Cardiac muscle cell (in vitro differentiated cells and primary cell): ENCODE measurements around the gene MCOLN1. TPM values are rescaled to one million over a fixed set of nuclear protein-coding genes. Genes with fewer than 3 reads are reported as not detected.
"Not testable (repeated sequence)": the region's sequence is repeated elsewhere in the genome, so short reads cannot be mapped to it uniquely, and the experiment has no call there.

Source experiments
- DNase-seq, 2 donors: peaks; one replicate each; pipeline versions ENCODE4 v3.0.0 to v3.0.0-alpha.2; 2010 to 2017; ENCODE audit warnings: low read depth in 1 of 2, low spot score in 1 of 2
- H3K27ac ChIP-seq: fragments of 200-600 bp; sonication (generic); 2 replicates; pipeline ENCODE4 v1.5.1; 2016
- H3K27me3 ChIP-seq: fragments of 200-600 bp; sonication (generic); 2 replicates; pipeline ENCODE4 v1.6.0; 2016; ENCODE audit warnings: control low read depth
- H3K36me3 ChIP-seq: fragments of 200-600 bp; sonication (generic); 2 replicates; pipeline ENCODE4 v1.5.1; 2016; ENCODE audit warnings: control low read depth
- H3K4me1 ChIP-seq: fragments of 200-600 bp; sonication (generic); 2 replicates; pipeline ENCODE4 v1.8.1; 2017; ENCODE audit warnings: low read depth, mild to moderate bottlenecking, mixed run types
- H3K4me3 ChIP-seq: fragments of 200-600 bp; sonication (generic); 2 replicates; pipeline ENCODE4 v1.5.1; 2016; ENCODE audit warnings: mild to moderate bottlenecking
- H3K9me3 ChIP-seq: fragments of 200-600 bp; sonication (generic); 2 replicates; pipeline ENCODE4 v1.5.1; 2017; ENCODE audit warnings: low read depth, mild to moderate bottlenecking, control low read depth
- CTCF ChIP-seq: IDR thresholded peaks from 2 replicates; pipeline ENCODE4 v1.5.1; 2012; ENCODE audit warnings: low read depth, mild to moderate bottlenecking, low read length
- polyA plus RNA-seq: library from polyadenylated mRNA; unstranded; fragments of >200 nt; fragmentation: Nextera tagmentation; extraction: Ambion mirVana; gene quantifications from 2 replicates; pipeline ENCODE4 v1.2.1, GENCODE V29; 2016
- total RNA-seq: library from RNA; depleted of rRNA; stranded (reverse); fragments of >200 nt; gene quantifications from 2 replicates; pipeline ENCODE4 v1.2.3, GENCODE V29; 2016

Gene MCOLN1
- total and polyA plus RNA-seq, 2 experiments from 2014 or later: 5.8 to 24.7 TPM

GRCh38 chr19:7562646-7563393 lies 40.4 kb downstream of the MCOLN1 start:
- Histone ChIP-seq H3K36me3 (no peaks in the 10 kb centered on the region), H3K27ac (no peak overlapping the region), H3K27me3 (no peaks in the 10 kb centered on the region), H3K9me3 (no peaks in the 10 kb centered on the region), H3K4me1 (no peaks in the 10 kb centered on the region), H3K4me3 (no peak overlapping the region)
- no peak for TF ChIP-seq CTCF
- peak; percentile 12 to 37 for DNase-seq

- no peaks in the 10 kb centered on the region for H3K36me3 ChIP-seq
- H3K9me3 ChIP-seq: no peaks in the 10 kb centered on the region
- no peaks in the 10 kb centered on the region for H3K4me1 ChIP-seq
- H3K4me3 ChIP-seq: no peak overlapping the region
- no peak for TF ChIP-seq CTCF
- no peak for DNase-seq
- H3K27ac ChIP-seq: no peak overlapping the region
- no peaks in the 10 kb centered on the region for H3K27me3 ChIP-seq
Measured at GRCh38 chr19:7564866-7565265, 42.4 kb downstream of the MCOLN1 start.

- TF ChIP-seq CTCF: no peak
- H3K27me3 ChIP-seq: no peaks in the 10 kb centered on the region
- no peak overlapping the region for H3K27ac ChIP-seq
- no peak overlapping the region for H3K4me3 ChIP-seq
- DNase-seq: no peak
- H3K4me1 ChIP-seq: no peaks in the 10 kb centered on the region
- H3K36me3 ChIP-seq: no peaks in the 10 kb centered on the region
- no peaks in the 10 kb centered on the region for H3K9me3 ChIP-seq
Measured at GRCh38 chr19:7565332-7565731, 42.9 kb downstream of the MCOLN1 start.

GRCh38 chr19:7570761-7571160 lies 48.3 kb downstream of the MCOLN1 start:
- TF ChIP-seq CTCF: no peak
- no peaks in the 10 kb centered on the region for H3K4me1 ChIP-seq
- no peaks in the 10 kb centered on the region for H3K36me3 ChIP-seq
- H3K9me3 ChIP-seq: no peaks in the 10 kb centered on the region
- no peak overlapping the region for H3K27ac ChIP-seq
- H3K27me3 ChIP-seq: no peaks in the 10 kb centered on the region
- no peak for DNase-seq
- H3K4me3 ChIP-seq: no peak overlapping the region

- no peak for TF ChIP-seq CTCF
- no peaks in the 10 kb centered on the region for H3K36me3 ChIP-seq
- no peak overlapping the region for H3K27ac ChIP-seq
- DNase-seq: no peak
- no peak overlapping the region for H3K4me3 ChIP-seq
- peaks cover 22% of the 10 kb centered on the region for H3K27me3 ChIP-seq
- H3K4me1 ChIP-seq: no peaks in the 10 kb centered on the region
- no peaks in the 10 kb centered on the region for H3K9me3 ChIP-seq
Measured at GRCh38 chr19:7575434-7576040, 53.1 kb downstream of the MCOLN1 start.

GRCh38 chr19:7577422-7577821 lies 55.0 kb downstream of the MCOLN1 start:
- peaks cover 22% of the 10 kb centered on the region for H3K27me3 ChIP-seq
- not testable (repeated sequence) for H3K4me3 ChIP-seq, H3K4me1 ChIP-seq, DNase-seq, H3K9me3 ChIP-seq, H3K36me3 ChIP-seq, H3K27ac ChIP-seq
